Measurements from ENCODE around the gene GNAT1.

Gene GNAT1

GRCh38 chr3:50163572-50164455 is 27.6 kb upstream of the GNAT1 start:
- no peak for DNase-seq

GRCh38 chr3:50164481-50164880 is 26.9 kb upstream of the GNAT1 start:
- no peak for DNase-seq

DNA sequence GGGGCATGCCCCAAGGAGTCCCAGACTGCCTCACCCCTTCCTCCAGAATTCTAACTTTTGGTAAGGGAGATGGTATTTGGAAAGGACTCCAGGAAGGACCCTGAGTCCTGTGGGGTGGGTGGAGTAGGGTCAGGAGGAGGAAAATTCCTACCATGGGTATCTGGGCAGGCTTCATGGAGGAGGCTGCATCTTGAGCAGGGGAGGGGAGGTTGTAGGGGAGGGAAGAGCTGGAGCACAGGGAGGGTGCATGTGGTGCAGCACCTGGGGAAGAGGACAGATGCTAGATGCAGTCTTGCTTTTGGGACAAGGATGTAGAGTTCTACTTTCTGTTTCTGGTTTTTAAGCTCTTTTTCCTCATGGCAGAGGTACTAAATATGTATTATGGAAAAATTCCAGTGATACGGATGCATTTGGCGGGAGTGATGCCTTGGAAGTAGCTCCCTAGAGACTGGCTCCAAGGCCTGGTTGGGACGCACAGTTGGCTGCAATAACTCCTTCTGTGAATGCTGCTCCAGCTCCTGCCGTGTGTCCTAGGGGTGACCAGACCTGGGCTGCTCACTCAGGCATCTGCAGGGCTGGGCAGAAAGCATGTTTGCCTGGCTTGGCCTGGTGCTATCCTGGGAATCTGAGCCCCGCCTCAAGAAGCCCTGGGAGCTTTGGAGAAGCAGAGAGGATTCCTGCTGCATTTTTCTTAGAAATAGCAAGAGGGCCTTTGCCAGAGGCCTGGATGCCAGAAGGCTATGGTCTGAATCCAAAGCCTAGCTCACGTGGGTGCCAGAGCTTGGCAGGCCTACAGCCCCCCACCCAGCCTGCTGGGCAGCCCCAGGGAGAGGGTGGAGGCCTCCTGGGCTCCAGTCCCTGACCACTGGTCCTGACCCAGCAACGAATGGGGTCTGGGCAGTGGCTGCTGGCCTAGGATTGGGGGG is 26.2 kb upstream of the GNAT1 start:
- DNase-seq: no peak

DNA sequence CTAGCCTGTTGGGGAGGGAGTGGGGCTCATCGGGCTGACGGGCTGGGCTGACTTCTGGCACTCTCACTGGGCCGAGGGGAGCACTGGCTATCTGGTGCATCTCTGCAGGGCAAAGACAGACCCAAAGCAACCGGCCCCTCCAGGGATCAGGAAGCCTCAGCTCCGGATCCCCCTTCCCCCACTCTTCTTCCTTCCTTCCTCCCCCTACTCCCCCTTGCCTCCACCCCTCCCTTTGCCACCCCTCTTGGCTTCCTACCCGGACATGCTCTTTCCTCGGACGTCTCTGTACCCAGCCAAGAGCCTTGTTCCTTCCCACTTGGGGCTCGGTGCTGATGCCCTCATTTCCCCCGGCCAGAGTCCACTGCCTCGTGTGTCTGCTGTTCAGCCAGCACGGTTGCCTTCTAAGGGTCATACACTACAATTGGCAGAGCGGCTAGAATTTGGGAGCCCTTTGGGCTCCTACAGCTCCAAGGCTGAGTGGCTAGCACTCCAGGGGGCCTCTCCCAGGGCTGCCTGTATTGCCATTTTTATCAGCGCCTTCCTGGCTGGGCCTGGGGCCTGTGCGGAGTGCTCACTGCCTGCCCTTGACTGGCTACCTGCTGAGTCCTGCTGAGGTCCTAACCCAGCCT is 25.4 kb upstream of the GNAT1 start:
- DNase-seq: no peak

- DNase-seq: no peak
Observed at GRCh38 chr3:50166620-50167019, 24.8 kb upstream of the GNAT1 start.

DNA sequence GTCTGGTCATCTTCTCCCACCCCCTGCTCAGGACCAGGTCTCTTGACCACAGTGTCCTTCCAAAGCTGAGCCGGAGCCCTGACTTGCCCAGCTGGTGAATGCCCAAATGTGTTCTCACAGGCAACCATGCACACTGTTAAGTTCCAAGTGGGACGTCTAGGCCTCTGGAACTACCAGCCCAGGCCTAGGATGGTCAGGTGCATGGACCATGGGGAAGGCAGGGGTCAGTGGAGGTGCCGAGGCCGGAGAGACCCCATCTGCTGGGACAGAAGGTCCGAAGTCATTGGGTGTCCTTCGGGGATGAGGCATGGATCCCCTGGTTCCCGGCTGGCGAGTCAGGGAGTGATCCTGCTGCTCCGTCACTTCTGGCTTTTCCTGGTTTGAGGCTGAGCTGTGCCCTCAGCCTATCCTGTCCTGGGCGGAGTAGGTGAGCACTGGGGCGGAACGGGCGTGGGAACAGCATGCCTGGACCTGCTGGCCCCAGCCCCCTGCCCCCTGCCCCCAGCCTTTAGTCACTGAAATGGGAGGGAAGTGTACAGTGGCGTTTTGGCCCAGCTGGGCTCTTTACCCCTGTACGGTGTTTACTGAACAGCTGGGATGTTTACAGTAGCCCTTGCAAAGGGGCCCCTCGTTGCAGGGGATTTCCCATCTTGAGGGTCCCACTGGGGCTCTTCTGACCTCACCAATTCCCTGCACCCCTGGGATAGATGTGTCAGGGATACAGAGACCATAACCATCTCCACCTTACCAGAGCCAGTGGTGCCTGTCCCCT is 24.2 kb upstream of the GNAT1 start:
- no peak for DNase-seq

DNA sequence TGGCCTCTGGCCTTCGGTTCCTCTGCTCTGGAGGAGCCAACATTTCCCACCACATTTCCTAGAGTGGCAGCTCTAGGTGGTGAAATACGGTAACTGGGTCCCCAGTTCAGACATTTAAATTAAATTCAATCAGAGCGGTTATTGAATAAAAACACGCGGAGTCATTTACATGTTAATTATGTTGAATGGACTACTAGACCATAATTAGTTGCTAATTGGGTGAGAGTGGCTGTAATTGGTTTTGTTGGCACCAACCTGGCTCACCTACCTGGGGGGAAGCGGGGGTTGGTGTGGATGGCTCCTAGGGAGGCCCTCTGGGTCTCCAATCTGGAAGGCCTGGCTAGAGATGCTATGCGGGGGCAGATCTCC is 23.6 kb upstream of the GNAT1 start:
- DNase-seq: no peak

- no peak for DNase-seq
Observed at GRCh38 chr3:50168388-50168787, 23.0 kb upstream of the GNAT1 start.

DNA sequence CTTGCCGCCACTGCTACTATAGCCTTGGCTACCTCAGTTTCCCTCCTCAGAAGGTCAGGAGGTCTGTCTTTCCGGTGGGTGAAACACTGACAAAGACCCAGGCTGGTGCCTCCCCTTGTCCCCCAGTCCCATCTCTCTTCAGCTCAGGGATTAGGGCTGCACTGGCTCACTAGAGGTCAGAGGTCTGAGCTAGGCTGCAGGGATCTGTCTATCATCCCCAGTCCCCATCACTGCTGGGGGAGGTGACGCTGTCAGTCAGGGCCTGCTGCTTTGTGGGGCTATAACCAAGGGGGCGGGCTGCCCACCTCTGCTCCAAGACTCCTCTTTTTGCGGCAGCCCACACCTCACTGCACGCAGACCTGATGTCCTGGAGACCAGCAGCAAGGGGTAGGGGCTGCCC is 22.6 kb upstream of the GNAT1 start:
- DNase-seq: no peak

DNA sequence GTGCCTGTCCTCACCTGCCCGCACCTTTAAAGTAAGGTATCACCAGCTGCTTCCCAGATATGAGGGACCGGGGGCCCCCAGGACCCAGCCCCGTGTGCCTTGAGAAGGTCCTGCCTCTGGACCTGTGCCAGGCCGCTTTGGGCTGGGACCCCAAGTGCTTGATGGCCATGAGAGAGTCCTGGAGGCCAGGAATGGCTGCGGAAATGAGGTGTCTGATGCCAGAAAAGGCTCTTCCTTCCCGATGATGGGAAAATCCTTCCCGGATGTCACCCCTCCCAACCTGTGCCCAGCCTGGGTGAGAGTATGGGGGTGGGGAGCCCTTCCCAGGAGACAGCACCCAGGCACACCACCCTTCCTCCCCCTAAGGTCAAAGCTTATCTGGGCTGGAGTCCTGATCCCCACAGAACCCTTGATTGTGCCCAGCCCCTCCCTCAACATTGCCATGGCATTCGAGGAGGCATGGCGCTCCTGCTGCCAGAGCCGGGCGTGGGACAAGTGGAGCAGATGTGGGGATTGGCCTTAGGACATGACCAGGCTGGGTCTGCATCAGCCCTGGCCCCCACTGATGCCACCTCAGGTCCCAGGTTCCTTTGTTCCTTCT is 22.1 kb upstream of the GNAT1 start:
- no peak for DNase-seq

- no peak for DNase-seq
Observed at GRCh38 chr3:50169858-50170257, 21.6 kb upstream of the GNAT1 start.

GRCh38 chr3:50170689-50171088 is 20.7 kb upstream of the GNAT1 start:
- no peak for DNase-seq

GRCh38 chr3:50171540-50172301 is 19.7 kb upstream of the GNAT1 start:
- no peak for DNase-seq

DNA sequence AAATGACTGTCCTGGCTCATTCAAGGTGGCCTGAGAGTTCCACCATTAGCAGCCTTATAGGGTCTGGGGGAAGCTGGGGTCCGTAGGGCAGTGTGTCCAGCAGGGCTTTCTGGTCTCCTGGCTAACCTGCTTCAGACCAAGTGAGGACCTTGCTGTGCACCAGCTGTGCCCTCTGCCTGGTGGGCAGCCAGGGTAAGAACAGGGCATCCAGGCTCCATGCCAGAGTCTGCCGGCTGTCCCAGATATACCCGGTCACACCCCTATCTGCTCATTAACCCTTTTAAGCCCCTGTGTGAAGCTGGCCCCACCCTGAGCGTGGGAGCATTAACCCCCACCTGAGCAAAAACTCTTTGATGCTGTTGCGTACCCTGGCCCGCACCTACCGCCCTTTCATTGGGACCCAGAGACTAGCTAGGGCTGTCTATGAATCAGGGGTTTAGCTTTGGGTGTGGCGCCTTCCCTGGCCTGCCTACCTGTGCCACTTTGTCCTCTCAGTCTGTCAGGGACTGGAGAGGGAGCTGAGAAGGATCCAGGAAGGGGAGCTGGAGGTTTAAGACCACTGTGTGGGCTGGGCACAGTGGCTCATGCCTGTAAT is 18.7 kb upstream of the GNAT1 start:
- no peak for DNase-seq

- no peak for DNase-seq
Observed at GRCh38 chr3:50173685-50174516, 17.5 kb upstream of the GNAT1 start.

DNA sequence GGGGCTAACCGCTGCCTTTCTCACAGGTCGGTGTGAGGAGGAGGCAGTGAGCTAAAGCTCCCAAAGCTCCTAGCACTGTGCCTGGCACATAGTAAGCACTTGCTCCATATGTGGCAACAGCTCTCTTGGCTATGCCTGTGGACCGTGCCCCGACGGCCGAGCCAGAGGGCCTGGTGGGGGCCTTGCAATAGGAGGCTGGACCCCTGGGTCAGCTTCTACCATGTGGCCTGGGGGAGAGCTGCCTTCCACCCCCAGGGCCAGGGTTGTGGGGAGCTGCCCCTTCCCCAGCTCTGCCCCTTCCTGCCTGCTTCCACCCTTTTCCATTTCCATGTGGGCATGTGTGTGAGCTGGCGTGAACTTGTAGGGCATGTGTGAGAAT is 16.9 kb upstream of the GNAT1 start:
- no peak for DNase-seq

DNA sequence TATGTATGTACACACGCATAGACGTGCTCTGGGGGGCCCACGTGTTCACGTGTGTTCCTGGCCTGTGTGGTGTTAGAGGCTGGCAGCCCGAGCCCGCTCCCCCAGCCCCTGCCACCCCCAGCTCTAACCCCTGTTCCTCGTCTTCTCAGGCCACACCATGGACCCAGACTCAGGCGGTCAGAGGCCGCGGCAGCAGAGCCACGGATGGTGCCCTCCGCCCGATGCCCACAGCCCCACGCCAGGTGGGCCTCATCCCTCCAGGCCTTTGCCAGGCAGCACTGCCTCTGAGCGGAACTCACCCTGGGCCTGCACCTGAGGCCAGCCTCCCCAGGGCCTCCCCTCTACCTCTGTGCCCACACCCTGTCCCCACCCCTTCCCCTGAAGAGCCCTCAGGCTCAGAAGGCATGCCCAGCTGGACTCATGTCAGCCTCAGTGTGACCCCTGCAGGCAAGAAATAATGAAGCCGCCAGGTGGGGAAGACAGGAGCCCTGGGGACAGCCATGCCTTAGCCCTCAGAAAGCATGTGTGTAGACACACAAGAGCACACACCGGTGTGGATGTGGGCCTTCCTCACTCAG is 16.4 kb upstream of the GNAT1 start:
- DNase-seq: no peak

GRCh38 chr3:50177346-50177745 is 14.1 kb upstream of the GNAT1 start:
- no peak for DNase-seq

DNA sequence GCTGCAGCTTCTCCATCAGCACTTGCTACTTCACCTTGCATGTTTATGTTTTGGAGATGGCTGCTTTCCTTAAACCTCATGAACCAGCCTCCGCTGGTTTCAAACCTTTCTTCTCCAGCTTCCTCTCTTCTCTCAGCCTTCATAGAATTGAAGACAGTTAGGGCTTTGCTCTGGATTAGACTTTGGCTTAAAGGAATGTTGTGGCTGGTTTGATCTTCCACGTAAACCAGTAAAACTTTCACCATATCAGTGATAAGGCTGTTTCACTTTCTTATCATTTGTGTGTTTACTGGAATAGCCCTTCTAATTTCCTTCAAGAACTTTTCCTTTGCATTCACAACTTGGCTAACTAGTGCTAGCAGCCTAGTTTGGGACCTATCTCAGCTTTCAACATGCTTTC is 11.7 kb upstream of the GNAT1 start:
- no peak for DNase-seq

- no peak for DNase-seq
Observed at GRCh38 chr3:50181985-50182384, 9.4 kb upstream of the GNAT1 start.
